ENCODE data around the gene FASTKD2.

DNA sequence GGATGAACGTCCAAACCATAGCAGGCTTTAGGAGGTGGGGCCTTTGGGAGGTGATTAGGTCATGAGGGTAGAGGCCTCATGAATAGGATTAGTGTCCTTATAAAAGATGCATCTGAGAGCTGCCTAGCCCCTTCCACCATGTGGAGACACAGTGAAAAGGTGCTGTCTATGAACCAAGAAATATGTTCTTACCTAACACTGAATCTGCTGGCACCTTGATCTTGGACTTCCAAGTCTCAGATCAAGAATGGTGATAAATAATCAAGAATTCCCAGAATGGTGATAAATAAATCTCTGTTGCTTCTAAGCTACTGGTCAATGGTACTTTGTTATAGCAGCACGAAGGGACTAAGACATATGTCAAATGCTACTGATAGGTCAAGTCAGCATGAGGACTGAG is 32.1 kb upstream of the FASTKD2 start:
- TF ChIP-seq, protein P1, sequence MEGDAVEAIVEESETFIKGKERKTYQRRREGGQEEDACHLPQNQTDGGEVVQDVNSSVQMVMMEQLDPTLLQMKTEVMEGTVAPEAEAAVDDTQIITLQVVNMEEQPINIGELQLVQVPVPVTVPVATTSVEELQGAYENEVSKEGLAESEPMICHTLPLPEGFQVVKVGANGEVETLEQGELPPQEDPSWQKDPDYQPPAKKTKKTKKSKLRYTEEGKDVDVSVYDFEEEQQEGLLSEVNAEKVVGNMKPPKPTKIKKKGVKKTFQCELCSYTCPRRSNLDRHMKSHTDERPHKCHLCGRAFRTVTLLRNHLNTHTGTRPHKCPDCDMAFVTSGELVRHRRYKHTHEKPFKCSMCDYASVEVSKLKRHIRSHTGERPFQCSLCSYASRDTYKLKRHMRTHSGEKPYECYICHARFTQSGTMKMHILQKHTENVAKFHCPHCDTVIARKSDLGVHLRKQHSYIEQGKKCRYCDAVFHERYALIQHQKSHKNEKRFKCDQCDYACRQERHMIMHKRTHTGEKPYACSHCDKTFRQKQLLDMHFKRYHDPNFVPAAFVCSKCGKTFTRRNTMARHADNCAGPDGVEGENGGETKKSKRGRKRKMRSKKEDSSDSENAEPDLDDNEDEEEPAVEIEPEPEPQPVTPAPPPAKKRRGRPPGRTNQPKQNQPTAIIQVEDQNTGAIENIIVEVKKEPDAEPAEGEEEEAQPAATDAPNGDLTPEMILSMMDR (IDR thresholded peaks at IDR 0.05; ENCODE audit: low read length), result no peak
- TF ChIP-seq EZH2 (IDR thresholded peaks at IDR 0.05; ENCODE audit: borderline replicate concordance, low read length), result no peak

All from OCI-LY1 (cell line).